Panc1 (cell line): ENCODE measurements around the gene GULP1.

Experiments
- CTCF ChIP-seq: fragments of 450-650 bp; IDR thresholded peaks from 2 replicates; pipeline ENCODE4 v1.5.1; 2017; ENCODE audit warnings: mild to moderate bottlenecking
- POLR2AphosphoS5 ChIP-seq: IDR thresholded peaks from 2 replicates; pipeline ENCODE4 v1.6.1; 2012; ENCODE audit warnings: mild to moderate bottlenecking, low read depth, low read length, moderate library complexity
- SIN3A ChIP-seq: IDR thresholded peaks from 2 replicates; pipeline ENCODE4 v1.6.1; 2012; ENCODE audit warnings: low read depth, mild to moderate bottlenecking, low read length, moderate library complexity, borderline replicate concordance; ENCODE audit not compliant: insufficient read depth

- TF ChIP-seq CTCF, result no peak
- no peak for TF ChIP-seq POLR2AphosphoS5
- TF ChIP-seq SIN3A, result no peak
Measured at GRCh38 chr2:188561473-188561979, 269.9 kb downstream of the GULP1 start.
